Testis (tissue), 3 donors: ENCODE data around the gene VSIG10L. TPM values are rescaled to one million over a fixed set of nuclear protein-coding genes. Genes with fewer than 3 reads are reported as not detected.

Experiments
- DNase-seq: peaks from one replicate; pipeline ENCODE4 v3.0.0-alpha.2; 2019
- H3K27ac ChIP-seq, 2 donors: fragments of 200-600 bp; sonication (generic); one replicate each; pipeline ENCODE4 v1.5.1; 2019
- H3K27me3 ChIP-seq: fragments of 200-600 bp; sonication (generic); one replicate; pipeline ENCODE4 v1.5.1; 2019
- H3K36me3 ChIP-seq: fragments of 200-600 bp; sonication (generic); one replicate; pipeline ENCODE4 v1.5.1; 2017; ENCODE audit warnings: low read depth; ENCODE audit errors: missing control alignments
- H3K4me1 ChIP-seq: fragments of 200-600 bp; sonication (generic); one replicate; pipeline ENCODE4 v1.5.1; 2019
- H3K4me3 ChIP-seq, 2 donors: fragments of 200-600 bp; sonication (generic); one replicate each; pipeline ENCODE4 v1.5.1; 2017 to 2019
- H3K9me3 ChIP-seq: fragments of 200-600 bp; sonication (generic); one replicate; pipeline ENCODE4 v1.5.1; 2017
- CTCF ChIP-seq, 3 experiments: fragments of 450-650 bp in 2 of 3; fragments of 200-600 bp in 1 of 3; sonication (generic) in 1 of 3; IDR thresholded peaks; one replicate each; pipeline ENCODE4 v1.5.1; 2016 to 2019; ENCODE audit warnings: antibody characterized with exemption in 3 of 3, mild to moderate bottlenecking in 2 of 3, moderate library complexity in 1 of 3
- POLR2A ChIP-seq: fragments of 450-650 bp; IDR thresholded peaks from one replicate; pipeline ENCODE4 v1.6.1; 2017; ENCODE audit warnings: antibody characterized with exemption, mild to moderate bottlenecking, moderate library complexity
- WGBS, 2 donors: methylation state at CpG; one replicate each; pipeline ENCODE4 v1.1.5; 2018; 5-methylcytosine and 5-hydroxymethylcytosine counted together
- intact Hi-C: fragments of 100-400 bp; cut with DNase I; formaldehyde crosslinking; loops from one replicate; pipeline ENCODE4 v1.15.1; 2023; ENCODE audit warnings: low total_unique reads
- polyA plus RNA-seq: library from polyadenylated mRNA; stranded (reverse); fragments of 350-450 nt; fragmentation: Illumina TruSeq; extraction: RNeasy Lipid Tissue Mini Kit (QIAGEN cat#74804); gene quantifications from one replicate; pipeline ENCODE4 v1.2.3, GENCODE V29; 2014; ENCODE audit warnings: low read depth, low replicate concordance; ENCODE audit not compliant: insufficient read depth
- total RNA-seq, 2 donors: library from RNA; depleted of rRNA; stranded (reverse); fragments of >200 nt; gene quantifications; one replicate each; pipeline ENCODE4 v1.2.3, GENCODE V29; 2016

Gene VSIG10L
- total and polyA plus RNA-seq, 3 donors from 2014 or later, result 5.8 to 12.0 (median 10.5) TPM

GRCh38 chr19:51372649-51373504, 30.9 kb upstream of the VSIG10L start, which contains the start of gene NKG7:
Gene NKG7, minus strand, starts transcription at chr19:51372654. Its CDS starts 119 bp downstream, at chr19:51372535.
- intact Hi-C loops, result no loop called here
- H3K27ac ChIP-seq, result no peak within 1 kb of the TSS
- H3K36me3 ChIP-seq, result no peaks in the 10 kb centered on the region
- no peaks in the 10 kb centered on the region for H3K4me1 ChIP-seq
- H3K27me3 ChIP-seq, result no peaks in the 10 kb centered on the region
- DNase-seq, result no peak
- no peak within 1 kb of the TSS for H3K4me3 ChIP-seq
- H3K9me3 ChIP-seq, result no peaks in the 10 kb centered on the region
- TF ChIP-seq POLR2A, result no peak
- TF ChIP-seq CTCF (IDR thresholded peaks at IDR 0.05), result no peak
- WGBS, 2 donors, result 46 to 59% methylated on average over 7 to 9 of the region's 9 CpGs

- no peak overlapping the region for H3K4me3 ChIP-seq
- intact Hi-C loops, result no loop called here
- no peaks in the 10 kb centered on the region for H3K36me3 ChIP-seq
- H3K4me1 ChIP-seq, result no peaks in the 10 kb centered on the region
- H3K27ac ChIP-seq, result no peak overlapping the region
- no peak for TF ChIP-seq POLR2A
- TF ChIP-seq CTCF (IDR thresholded peaks at IDR 0.05), result no peak
- H3K27me3 ChIP-seq, result no peaks in the 10 kb centered on the region
- no peak for DNase-seq
- H3K9me3 ChIP-seq, result no peaks in the 10 kb centered on the region
- WGBS, 2 donors, result 84 to 86% methylated on average over 12 to 18 of the region's 18 CpGs
These were observed 30.2 kb upstream of the VSIG10L start for GRCh38 chr19:51372021-51372648.

GRCh38 chr19:51371186-51371690, 29.3 kb upstream of the VSIG10L start:
- Histone ChIP-seq H3K27ac (no peak overlapping the region), H3K4me1 (no peaks in the 10 kb centered on the region), H3K4me3 (no peak overlapping the region), H3K27me3 (no peaks in the 10 kb centered on the region), H3K36me3 (no peaks in the 10 kb centered on the region), H3K9me3 (no peaks in the 10 kb centered on the region)
- 75 to 77% methylated on average over 8 of the region's 8 CpGs for WGBS, 2 donors
- no peak for TF ChIP-seq POLR2A
- no peak for TF ChIP-seq CTCF (IDR thresholded peaks at IDR 0.05)
- DNase-seq, result no peak
- intact Hi-C loops, result no loop called here

- TF ChIP-seq POLR2A (no peak), CTCF (IDR thresholded peaks at IDR 0.05) (no peak)
- WGBS, 2 donors, result 69 to 79% methylated on average over 4 of the region's 4 CpGs
- intact Hi-C loops, result no loop called here
- Histone ChIP-seq H3K4me1 (peaks cover 5% of the 10 kb centered on the region), H3K9me3 (no peaks in the 10 kb centered on the region), H3K36me3 (no peaks in the 10 kb centered on the region), H3K27me3 (no peaks in the 10 kb centered on the region), H3K27ac (no peak overlapping the region), H3K4me3 (no peak overlapping the region)
- DNase-seq, result no peak
These were observed 28.3 kb upstream of the VSIG10L start for GRCh38 chr19:51370230-51370629.
